Activated CD8-positive, alpha-beta memory T cell treated with anti-CD3 and anti-CD28 coated beads, Interleukin-2, amount 50 U/mL, for 1 hour (primary cell): ENCODE results near the gene CD27.
A peak's percentile ranks its signal among the peaks of the same experiment; 100 is the strongest.
"Not testable (repeated sequence)": the region's sequence is repeated elsewhere in the genome, so short reads cannot be mapped to it uniquely, and the experiment has no call there.

Experiments used
- DNase-seq: peaks from one replicate; pipeline ENCODE4 v3.0.0-alpha.2; 2020; ENCODE audit errors: extremely low read depth

CD27 gene

GRCh38 chr12:6461401-6462233, 16.9 kb downstream of the CD27 start:
- peak; percentile 77 for DNase-seq

GRCh38 chr12:6462234-6462995, 17.7 kb downstream of the CD27 start:
- no peak for DNase-seq

- DNase-seq = no peak
Observed at GRCh38 chr12:6463216-6463615, 18.5 kb downstream of the CD27 start.

- DNase-seq = no peak
Observed at GRCh38 chr12:6463858-6464257, 19.1 kb downstream of the CD27 start.

- DNase-seq = no peak
Observed at GRCh38 chr12:6464531-6464930, 19.8 kb downstream of the CD27 start.

- DNase-seq = no peak
Observed at GRCh38 chr12:6465467-6466183, 20.9 kb downstream of the CD27 start.

- DNase-seq = no peak
Observed at GRCh38 chr12:6466184-6466573, 21.4 kb downstream of the CD27 start.

GRCh38 chr12:6466751-6467150, 22.0 kb downstream of the CD27 start:
- DNase-seq = not testable (repeated sequence)

GRCh38 chr12:6467571-6468282, 23.0 kb downstream of the CD27 start:
- not testable (repeated sequence) for DNase-seq

- DNase-seq = no peak
Observed at GRCh38 chr12:6468283-6468575, 23.5 kb downstream of the CD27 start.

- no peak for DNase-seq
Observed at GRCh38 chr12:6469092-6469491, 24.3 kb downstream of the CD27 start.

- DNase-seq = no peak
Observed at GRCh38 chr12:6469609-6470374, 25.0 kb downstream of the CD27 start.

GRCh38 chr12:6470375-6471163, 25.8 kb downstream of the CD27 start, which contains the start of gene VAMP1:
VAMP1 (minus strand) TSS chr12:6470677; CDS start chr12:6470531, 146 bp downstream.
- peak; percentile 97 for DNase-seq

- no peak for DNase-seq
Observed at GRCh38 chr12:6471989-6472360, 27.2 kb downstream of the CD27 start.

GRCh38 chr12:6472491-6472890, 27.7 kb downstream of the CD27 start:
- DNase-seq = no peak

GRCh38 chr12:6475233-6475975, 30.6 kb downstream of the CD27 start:
- not testable (repeated sequence) for DNase-seq

- DNase-seq = no peak
Observed at GRCh38 chr12:6476489-6476888, 31.7 kb downstream of the CD27 start.

GRCh38 chr12:6477601-6478377, 33.0 kb downstream of the CD27 start:
- not testable (repeated sequence) for DNase-seq

- DNase-seq = no peak
Observed at GRCh38 chr12:6478416-6478815, 33.7 kb downstream of the CD27 start.
